ENCODE data around the gene FMNL2.

Gene FMNL2

DNA sequence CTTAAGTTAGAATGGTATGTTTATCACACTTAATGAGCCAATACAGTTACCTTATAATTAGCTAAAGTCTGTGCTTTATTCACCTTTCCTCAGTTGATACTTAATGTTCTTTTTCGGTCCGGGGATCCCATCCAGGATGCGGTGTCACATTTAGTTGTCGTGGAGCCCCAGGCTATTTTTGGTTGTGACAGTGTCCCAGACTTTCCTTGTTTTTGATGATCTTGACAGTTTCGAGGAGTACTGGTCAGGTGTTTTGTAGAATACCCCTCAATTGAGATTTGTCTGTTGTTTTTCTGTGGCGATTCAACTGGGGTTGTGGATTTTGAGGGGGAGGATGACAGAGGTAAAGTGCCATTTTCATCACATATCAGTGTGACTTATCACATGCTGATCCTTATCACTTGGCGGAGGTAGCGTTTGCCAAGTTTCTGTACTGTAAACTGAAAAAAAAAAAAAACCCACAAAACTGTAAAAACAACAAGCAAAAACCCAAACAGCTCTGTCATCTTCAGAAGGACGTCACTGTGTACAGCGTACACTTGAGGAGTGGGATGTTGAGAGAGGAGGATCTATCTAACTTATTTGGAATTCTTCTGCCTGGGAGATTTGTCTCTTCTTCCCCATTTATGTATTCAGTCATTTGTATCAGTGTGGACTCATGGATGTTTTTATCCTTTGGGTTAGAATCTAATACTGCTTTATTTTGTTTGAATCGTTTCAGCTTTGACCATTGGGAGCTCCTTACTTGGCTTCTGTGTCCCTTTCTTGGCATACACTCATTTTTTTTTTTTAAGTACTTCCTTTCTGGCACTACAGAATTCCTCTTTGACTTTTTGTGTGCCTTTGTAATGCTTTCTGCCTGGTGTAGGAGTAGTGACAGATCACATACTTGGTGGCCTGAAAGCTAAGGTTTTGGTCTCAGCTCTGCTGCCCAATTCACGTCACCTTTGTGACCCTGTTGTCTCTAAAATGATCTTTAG lies 68.1 kb downstream of the FMNL2 start:
- DNase-seq: no peak

GRCh38 chr2:152405206-152406118 lies 70.5 kb downstream of the FMNL2 start:
- DNase-seq: no peak

- no peak for DNase-seq
Measured at GRCh38 chr2:152406119-152406835, 71.3 kb downstream of the FMNL2 start.

DNA sequence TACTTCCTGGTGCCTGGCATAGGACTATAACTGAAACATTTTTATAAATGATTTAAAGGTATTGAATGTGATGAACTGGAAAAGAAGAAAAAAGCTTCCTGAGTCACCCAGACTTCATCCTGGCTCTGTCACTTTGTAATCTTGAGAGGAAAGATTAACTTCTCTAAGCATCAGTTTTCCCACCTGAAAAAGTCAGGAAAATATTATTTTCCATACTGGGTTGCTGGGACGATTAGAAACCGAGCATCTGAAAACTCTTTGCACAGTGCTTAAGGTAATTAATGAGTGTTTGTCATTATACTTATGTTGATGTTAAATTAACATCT lies 71.8 kb downstream of the FMNL2 start:
- DNase-seq: no peak

DNA sequence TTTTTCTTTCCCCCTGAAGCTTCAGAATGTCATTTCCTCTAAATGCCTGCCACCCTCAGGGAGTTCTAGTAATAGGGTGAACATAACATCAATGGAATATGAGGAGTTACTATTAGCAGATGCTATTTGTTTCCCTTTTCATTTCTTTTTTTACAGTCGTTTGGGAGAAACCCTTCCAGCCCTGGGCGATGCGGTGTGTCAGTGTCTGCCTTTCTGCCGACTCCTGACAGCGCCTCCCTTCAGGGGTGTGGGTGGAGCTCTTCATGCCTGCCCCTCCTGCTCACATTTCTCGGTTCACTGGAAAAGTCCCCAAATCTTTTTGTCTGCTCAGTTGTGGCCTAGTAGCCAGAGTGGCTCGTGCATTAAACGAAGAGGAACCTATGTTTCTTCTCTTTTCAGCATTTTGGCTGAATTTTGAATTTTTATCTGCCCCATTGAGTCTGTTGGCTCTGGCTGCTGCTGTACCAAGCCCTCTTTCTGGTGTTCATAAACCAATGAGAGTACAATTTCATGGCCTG lies 72.3 kb downstream of the FMNL2 start:
- peak in 44 of 56 donors; percentile 14 to 68 (median 40) for DNase-seq

DNA sequence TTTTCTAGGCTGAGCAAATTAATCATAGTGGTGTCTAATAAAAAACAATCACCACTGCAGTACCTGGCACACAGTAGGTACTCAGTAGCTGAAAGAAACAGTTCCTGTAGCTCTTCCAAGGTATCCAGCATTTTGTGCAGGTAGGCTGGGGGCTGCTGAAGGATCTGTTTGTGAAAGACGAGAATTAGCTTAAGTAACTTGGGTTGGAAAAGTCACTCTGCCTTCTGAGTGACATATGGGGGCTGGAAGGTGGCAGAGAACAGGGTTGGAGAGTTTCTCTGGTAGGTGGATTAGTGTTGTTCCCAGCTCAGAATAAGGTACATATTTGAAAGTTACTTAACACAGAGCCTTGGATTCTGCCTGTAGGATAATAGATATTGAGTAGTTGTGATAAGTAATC lies 72.8 kb downstream of the FMNL2 start:
- DNase-seq: peak in 6 of 56 donors; percentile 25 to 64 (median 48)

DNA sequence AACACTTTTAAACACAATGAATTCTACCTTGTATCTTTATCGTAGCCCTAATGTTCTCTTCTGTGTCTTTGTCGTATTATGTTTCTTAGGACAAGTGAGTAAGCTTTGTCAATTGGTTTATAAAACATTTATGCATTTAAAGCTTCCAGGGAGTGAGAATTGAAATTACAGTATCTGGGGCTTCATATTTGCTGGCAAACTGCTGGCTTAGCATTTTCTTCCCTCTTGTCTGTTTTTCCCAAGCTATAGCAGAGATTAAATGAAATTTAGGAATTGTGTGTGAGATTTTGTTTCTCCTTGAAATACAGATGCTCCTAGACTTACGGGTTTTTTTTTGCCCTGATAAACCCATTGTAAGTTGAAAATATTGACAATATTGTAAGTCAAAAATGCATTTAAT lies 73.3 kb downstream of the FMNL2 start:
- no peak for DNase-seq

- DNase-seq: no peak
Measured at GRCh38 chr2:152409386-152410164, 74.6 kb downstream of the FMNL2 start.

- DNase-seq: no peak
Measured at GRCh38 chr2:152410165-152410597, 75.2 kb downstream of the FMNL2 start.

DNA sequence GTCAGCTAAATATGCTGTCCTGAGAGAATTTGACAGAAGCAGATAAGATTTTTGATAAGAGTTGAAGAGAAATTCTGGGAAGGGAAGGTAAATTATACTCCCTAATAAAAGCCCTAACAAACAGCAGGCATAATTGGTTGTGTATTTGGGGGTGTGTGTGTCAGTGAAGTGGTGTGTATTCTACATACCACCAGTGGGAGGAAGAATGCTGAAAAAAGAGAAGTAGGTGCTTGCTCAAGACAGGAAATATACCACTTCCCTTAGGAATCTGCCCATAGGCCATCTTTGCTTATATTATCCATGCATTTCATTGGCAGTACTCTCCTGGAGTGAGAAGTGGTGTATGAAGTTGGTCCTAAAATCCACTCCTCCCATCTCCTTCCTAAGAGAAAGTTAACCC lies 76.2 kb downstream of the FMNL2 start:
- DNase-seq: no peak

DNA sequence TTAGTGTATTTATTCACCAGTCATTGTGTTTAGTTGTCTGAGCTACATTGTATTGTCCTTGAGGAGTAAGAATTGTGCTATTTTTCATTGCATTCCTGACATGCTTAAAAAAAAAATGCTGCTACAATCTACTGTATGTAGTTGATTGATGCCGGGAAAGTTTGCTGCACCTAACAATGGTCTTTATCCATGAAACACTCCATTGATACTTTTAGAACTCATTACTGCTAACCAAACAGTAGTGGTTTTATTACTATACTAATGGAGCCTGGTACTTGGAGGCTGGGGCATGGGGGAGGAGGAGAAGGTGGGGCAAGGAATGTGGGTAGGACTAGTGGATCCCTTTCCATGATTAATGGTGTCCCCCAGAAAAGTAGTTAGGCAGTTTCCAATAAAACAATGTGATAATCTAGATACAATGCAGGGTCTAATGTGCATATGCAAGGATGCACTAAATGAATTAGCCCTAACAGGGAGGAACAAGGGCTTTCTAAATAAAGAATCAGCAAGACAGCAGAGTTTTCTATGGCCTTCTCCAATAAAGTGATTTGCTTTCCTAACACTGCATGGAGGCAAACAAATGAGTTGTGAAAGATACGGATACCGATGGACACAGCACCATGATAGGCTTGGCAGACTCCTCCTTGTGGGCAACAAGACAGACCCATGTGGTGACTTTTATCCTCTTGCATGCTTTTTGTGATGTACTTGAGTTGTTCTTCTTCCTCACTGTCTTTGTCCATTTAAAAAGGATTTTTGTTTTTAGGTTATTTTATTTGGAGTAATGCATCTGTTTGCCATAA lies 78.5 kb downstream of the FMNL2 start:
- peak in 4 of 56 donors; percentile 13 to 53 (median 28) for DNase-seq

GRCh38 chr2:152415231-152415642 lies 80.3 kb downstream of the FMNL2 start:
- no peak for DNase-seq

- DNase-seq: no peak
Measured at GRCh38 chr2:152415796-152416195, 80.8 kb downstream of the FMNL2 start.

DNA sequence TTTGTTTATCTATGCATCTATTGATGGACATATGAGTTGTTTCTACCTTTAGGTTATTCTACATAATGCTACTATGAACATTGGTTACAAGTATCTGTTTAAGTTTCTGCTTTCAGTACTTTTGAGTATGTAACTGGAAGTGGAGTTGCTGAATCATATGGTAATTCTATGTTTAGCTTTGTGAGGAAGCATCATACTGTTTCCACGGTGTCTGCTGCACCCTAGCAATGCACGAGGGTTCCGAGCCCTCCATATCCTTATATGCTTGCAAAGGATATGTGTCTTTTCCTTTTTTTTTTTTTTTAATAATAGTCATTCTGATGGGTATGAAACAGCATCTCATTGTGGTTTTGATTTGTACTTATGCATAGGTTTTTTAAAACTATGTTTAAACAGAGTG lies 83.7 kb downstream of the FMNL2 start:
- DNase-seq: peak in 12 of 56 donors; percentile 18 to 39 (median 27)

DNA sequence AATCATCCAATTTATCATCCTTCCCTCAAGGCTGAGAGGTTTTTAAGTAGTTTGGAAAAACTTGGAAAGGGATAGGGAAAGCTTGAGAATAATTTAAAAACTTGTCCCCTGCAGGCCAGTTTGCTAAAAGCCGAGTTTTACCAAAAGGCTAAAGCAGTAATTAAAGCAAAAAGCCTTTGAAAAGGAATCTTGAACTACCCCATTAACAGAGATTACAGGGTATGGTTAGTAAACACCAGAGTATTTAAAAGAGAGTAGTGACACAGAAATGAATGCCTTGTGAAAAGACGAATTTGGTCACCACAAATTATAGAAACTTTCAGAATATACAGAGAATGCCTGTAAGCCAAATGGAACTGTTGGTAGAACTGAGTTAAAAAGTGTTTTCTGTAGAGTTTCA lies 85.0 kb downstream of the FMNL2 start:
- DNase-seq: no peak

DNA sequence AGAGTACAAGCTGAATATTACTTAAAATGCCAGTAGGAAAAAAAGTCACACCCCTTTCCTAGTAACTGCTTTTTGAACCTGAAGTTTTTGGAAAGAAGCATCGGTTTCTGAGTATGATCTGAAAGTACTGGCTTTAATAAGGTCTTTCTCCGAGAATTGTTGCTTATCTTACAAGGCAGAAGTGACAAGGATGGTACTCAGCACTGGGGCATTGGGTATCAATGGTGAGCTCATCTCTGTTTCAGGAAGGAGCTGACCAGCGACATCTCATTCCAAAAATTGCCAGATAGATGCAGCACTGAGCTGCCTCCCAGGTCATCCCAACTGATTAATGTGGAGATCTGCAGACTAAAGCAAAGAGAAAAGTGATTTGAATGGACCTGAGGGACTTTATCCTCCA lies 85.4 kb downstream of the FMNL2 start:
- DNase-seq: peak in 6 of 56 donors; percentile 24 to 60 (median 30)

GRCh38 chr2:152420936-152421335 lies 86.0 kb downstream of the FMNL2 start:
- peak in 1 of 56 donors; percentile 60 for DNase-seq

DNA sequence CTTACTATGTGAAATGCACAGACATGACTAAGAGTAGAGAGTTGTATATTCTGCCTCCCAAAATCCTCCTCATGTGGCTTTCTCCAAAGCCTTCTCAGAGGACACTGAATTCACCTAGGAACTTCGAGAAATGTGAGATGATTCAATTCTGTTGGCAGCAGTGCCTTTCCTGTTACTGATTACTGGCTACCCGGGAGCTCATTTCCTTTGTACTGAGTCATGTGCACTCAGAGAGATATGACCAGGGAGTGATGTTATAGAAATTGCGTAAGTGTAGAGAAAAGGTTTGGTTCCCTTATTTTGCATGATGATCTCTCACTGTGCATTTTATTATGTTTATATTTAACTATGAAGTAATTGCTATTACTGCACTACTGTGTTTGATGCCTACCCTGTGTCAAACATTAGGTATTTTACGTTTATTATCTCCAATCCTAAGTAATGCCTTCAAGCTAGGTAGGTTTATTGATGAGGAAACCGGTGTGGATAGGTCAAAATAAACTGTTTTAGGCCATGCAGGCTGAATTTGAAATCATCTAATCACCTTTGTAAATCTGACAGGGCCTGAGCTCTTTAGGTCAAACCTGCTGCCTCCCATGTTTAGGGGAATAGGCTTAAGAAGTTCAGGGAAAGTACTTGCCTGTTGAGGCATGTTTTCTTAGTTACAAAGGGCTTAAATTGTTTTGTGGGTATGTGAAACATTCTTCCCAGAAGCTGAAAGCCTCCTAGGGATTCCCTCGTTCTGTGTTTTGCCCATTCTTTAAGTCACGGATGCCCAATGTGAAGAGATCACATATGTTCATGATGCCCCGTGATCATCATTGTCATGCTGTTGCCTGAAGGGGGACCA lies 86.8 kb downstream of the FMNL2 start:
- peak in 2 of 56 donors; percentile 21 to 50 for DNase-seq
